Measurements from ENCODE around the gene MT1M.
A peak's percentile ranks its signal among the peaks of the same experiment; 100 is the strongest.
"Not testable (repeated sequence)": the region's sequence is repeated elsewhere in the genome, so short reads cannot be mapped to it uniquely, and the experiment has no call there.

MT1M gene

DNA sequence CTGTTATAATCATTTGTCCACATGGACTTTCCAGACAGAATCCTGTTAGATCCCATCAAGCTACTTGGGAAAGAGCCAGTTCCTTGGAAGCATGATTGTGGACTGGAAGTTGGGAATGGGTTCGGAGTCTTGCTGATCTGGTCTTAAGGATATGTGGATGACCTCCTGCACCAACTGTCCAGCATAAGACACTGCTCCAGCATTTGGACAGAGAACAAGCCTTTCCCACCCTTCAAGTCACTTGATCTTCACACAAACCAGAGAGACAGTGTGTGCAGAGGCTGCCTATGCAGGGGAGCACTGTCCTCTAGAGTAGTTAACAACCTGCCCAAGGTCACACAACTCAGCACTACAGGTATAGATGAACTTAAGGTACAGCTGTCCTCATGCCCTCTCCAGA, 13.4 kb downstream of the MT1M start:
- DNase-seq (ENCODE audit: low read depth in 3 of 3, low spot score in 1 of 3): no peak

DNA sequence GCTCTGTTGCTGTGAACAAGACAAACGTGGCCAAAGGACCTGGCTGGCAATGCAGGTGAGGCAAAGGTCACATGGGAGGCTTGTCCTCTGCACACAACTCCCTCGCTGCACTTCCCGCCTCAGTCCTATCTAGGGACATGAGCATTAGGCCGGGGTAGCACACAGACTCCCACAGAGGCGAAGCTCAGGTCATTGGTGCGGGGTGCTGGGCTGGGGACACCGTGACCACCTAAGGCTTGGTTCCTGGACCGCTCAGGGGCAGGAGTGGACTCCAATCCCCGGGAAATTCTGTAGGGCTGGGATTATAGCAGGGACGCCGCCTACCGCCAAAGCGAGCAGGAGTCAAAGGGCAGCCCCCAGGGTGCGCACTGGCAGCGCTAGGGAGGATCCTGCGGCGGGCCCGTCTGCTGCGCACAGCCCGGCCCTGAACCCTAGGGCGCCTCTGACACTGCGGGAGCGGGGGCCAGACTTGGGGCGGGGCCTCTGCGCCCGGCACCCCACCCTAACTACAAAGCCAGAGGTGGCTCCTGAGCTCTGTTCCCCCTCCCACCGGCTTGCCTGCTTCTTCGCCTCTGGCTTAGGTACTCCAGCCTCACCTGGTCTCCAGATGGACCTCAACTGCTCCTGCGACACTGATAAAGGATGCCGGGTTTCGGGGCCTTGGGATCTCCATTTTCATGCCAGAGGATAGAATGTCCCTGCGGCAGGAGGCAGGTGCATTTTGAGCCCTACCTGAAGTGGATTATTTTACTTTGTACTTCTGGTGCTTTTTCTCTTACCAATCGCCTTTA, 15.4 kb downstream of the MT1M start:
- DNase-seq (ENCODE audit: low read depth in 3 of 3, low spot score in 1 of 3): no peak

DNA sequence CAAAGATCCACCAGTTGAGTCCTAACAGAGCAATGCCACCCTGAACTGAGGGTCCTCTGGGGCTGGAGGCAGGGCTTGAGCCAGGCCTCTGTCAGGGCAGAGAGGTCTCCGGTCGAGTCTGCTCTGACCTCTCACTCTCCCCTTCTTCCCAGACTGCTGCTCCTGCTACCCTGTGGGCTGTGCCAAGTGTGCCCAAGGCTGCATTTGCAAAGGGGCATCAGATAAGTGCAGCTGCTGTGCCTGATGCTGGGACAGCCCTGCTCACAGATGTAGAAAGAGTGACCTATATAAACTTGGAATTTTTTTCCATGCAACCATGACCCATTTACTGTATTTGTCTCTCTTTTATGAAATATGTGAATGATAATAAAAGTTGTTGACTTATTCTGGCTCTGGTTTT, 16.8 kb downstream of the MT1M start:
- DNase-seq (ENCODE audit: low read depth in 3 of 3, low spot score in 1 of 3): no peak

- DNase-seq (ENCODE audit: low read depth in 3 of 3, low spot score in 1 of 3): no peak
Observed at GRCh38 chr16:56649820-56650219, 17.4 kb downstream of the MT1M start.

DNA sequence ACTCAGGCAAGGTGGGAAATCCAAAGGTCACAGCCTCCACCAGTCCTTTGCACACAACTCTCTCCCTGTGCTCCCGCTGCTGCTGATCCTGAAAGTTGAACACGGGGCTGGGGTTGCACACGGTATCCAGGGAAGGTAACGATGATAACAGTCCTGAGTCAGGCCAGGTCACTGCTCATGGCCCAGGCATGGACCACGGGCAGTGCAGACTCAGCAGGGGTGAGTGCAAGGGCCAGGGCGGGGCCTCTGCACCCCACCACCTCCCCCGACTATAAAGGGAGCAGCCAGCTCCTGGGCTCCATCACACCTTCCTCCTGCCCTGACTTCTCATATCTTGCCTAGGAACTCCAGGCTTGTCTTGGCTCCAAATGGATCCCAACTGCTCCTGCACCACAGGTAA, 19.1 kb downstream of the MT1M start, which contains the start of gene MT1B:
MT1B (plus strand) TSS at position 301 of the 400 bp plus-strand sequence; CDS start at position 369, 68 bp downstream.
- DNase-seq (ENCODE audit: low read depth in 3 of 3, low spot score in 1 of 3): no peak

- no peak for DNase-seq (ENCODE audit: low read depth in 3 of 3, low spot score in 1 of 3)
Observed at GRCh38 chr16:56652600-56652999, 20.1 kb downstream of the MT1M start.

- no peak for DNase-seq (ENCODE audit: low read depth in 3 of 3, low spot score in 1 of 3)
Observed at GRCh38 chr16:56653218-56653617, 20.8 kb downstream of the MT1M start.

- DNase-seq (ENCODE audit: low read depth in 3 of 3, low spot score in 1 of 3): peak; percentile 16 to 67 (median 29)
Observed at GRCh38 chr16:56657555-56658326, 25.3 kb downstream of the MT1M start, which contains the start of gene MT1F. MT1F (plus strand) TSS chr16:56657959; CDS start chr16:56658059, 100 bp downstream.

- no peak for DNase-seq (ENCODE audit: low read depth in 3 of 3, low spot score in 1 of 3)
Observed at GRCh38 chr16:56658327-56658875, 25.9 kb downstream of the MT1M start.

DNA sequence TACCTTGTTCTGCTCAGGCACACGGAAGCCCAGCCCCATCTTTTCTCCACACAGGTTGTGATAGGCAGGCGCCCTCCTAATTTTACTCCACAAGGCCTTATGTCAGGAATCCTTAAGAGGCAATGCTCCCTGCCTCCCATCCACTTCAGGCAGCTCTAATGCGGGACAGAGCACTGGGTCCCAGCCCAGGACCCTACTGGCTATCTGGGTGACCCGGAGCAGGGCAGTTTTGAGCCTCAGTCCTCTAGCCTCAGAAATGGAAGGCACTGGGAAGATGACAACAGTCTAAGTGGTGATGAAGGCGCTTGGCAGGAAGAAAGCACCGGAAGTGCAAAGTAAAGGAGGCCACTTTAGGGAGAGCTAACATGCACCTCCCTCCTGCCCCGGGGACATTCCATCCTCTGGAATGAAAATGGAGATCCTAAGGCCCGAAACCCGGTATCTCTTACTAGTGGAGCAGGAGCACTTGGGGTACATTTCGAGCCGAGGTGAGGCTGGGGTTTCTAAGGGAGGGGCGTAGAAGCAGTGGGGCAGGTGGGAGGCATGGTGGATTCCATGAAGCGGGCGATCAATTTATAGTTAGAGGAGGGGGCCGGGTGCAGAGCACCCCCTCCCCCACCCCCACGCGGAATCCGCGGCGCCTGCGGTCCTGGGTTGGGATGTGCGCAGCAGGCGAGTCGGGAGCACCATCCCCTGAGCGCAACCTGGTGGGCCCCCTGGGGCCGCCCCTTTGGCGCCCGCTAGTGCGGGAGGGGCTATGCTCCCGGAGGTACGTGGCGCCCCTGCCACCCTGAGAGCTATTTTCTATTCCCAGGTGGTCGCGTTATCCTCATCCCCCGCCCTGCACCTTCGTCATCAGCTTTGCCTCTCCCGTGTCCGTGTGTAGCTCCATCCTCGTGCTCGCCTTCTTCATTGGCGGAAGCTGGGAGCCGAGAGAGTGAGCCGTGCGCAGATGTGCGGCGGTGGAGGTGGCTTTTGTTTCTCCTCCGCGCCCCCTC, 30.2 kb downstream of the MT1M start:
- no peak for DNase-seq (ENCODE audit: low read depth in 3 of 3, low spot score in 1 of 3)

- no peak for DNase-seq (ENCODE audit: low read depth in 3 of 3, low spot score in 1 of 3)
Observed at GRCh38 chr16:56664506-56664905, 32.0 kb downstream of the MT1M start.

GRCh38 chr16:56665286-56666261, 33.1 kb downstream of the MT1M start:
- not testable (repeated sequence) for DNase-seq (ENCODE audit: low read depth in 3 of 3, low spot score in 1 of 3)

DNA sequence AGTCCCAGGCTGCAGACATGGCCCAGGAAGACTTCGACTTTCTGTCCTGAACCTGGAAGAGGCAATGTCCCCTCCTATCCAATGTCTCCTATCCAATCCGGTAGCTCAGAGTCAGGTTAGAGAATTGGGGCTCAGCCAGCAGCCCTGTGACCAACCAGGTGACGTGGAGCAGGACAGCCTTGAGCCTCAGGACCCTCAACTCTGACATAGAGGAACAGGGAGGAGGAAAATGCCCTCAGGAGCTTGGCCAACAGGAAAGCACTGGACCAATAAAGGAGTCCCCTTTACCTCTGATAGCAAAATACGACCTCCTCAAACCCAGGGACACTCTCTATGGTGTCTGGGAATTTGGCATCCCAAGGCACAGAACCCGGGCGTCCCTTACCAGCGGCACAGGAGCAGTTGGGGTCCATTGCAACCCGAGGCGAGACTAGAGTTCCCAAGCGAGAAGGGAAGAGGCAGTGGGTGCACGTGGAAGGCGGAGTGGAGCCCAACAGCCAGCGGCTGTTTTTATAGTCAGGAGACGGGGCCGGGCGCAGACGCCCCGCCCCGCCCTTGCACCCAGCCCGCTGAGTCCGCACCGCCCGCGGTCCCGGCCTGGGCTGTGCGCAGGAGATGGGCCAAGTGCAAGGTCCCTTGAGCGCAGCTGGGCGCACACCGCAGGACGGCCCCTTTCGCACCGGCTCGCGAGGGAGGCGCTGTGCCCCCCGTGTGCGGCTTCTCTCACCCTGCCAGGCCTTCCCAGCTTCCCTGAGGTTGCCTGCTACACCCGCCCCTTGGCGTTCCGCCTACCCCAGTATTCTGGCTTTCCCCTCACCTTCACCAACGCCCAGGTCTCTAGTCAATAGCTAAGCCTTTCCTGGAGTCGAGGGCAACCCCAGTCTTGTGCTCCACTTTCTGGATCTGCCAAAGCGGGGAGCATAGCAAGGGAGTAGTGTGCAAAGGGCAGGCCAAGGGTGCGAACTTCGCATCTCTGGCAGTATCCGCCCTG, 35.4 kb downstream of the MT1M start, which contains the start of gene MT1G:
MT1G (minus strand) TSS at position 485 of the 991 bp plus-strand sequence; CDS start at position 413, 72 bp downstream.
- DNase-seq (ENCODE audit: low read depth in 3 of 3, low spot score in 1 of 3): no peak

DNA sequence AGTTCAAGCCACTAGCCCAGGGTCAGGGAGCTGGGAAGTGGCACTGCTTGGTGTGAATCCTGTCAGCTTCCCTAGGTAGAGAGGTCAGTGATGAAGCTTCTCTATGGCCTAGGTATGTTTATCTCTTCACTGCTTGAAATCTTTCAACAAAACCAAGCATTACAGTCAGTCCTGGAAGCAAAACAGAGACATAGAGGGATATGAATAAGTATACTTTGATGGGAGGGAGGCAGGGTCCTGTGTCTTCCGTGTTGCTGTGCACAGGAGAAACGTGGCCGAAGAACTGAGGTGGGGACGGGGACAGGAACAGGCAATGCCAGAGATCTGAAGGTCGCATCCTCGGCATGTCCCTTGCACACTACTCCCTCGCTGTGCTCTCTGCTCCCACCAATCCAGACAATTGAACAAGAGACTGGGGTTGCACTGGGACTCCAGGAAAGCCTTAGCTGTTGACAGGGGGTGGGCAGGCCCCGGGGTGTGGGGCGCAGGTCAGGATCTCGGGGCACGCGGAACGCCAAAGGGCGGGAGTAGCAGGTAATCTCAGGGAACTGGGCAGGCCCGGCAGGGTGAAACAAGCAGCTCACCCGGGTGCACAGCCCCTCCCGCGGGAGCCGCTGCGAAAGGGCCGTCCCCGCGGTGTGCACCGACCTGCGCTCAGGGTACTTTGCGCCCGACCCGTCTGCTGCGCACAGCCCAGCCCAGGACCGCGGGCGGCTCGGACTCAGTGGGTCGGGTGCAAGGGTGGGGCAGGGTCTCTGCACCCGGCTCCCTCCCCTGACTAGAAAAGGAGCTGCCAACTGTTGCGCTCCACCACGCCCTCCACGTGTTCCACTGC, 36.8 kb downstream of the MT1M start, which contains the start of gene MT1H:
MT1H (plus strand) TSS at position 810 of the 835 bp plus-strand sequence. CDS start 71 bp downstream, outside the sequence.
- DNase-seq (ENCODE audit: low read depth in 3 of 3, low spot score in 1 of 3): no peak

GRCh38 chr16:56669840-56670619, 37.6 kb downstream of the MT1M start:
- no peak for DNase-seq (ENCODE audit: low read depth in 3 of 3, low spot score in 1 of 3)

GRCh38 chr16:56670620-56670934, 38.1 kb downstream of the MT1M start:
- no peak for DNase-seq (ENCODE audit: low read depth in 3 of 3, low spot score in 1 of 3)

All from stimulated activated CD4-positive, alpha-beta T cell treated with anti-CD3 and anti-CD28 coated beads, TNF-alpha, amount 100 ng/mL, for 1 hour (primary cell).